Neural cell (in vitro differentiated cells): Measurements from ENCODE around the gene DNM2. TPM values are rescaled to one million over a fixed set of nuclear protein-coding genes. Genes with fewer than 3 reads are reported as not detected.

Source experiments
- H2AFZ ChIP-seq: fragments of 200-600, 300-800 bp; sonication (generic), shearing (Covaris generic); 2 replicates; pipeline ENCODE4 v1.6.0; 2014; ENCODE audit warnings: low read depth, mild to moderate bottlenecking, antibody characterized with exemption, low read length, moderate library complexity
- H3F3A ChIP-seq: fragments of 200-600 bp; shearing (Covaris generic); 2 replicates; pipeline ENCODE4 v1.6.1; 2016; ENCODE audit warnings: mild to moderate bottlenecking, moderate library complexity, mixed read lengths, antibody characterized with exemption, low read length; ENCODE audit not compliant: insufficient read depth, poor library complexity, severe bottlenecking
- H3K27ac ChIP-seq: fragments of 200-600, 300-800 bp; sonication (generic), shearing (Covaris generic); 2 replicates; pipeline ENCODE4 v1.5.1; 2014; ENCODE audit warnings: mild to moderate bottlenecking, low read length, moderate library complexity
- H3K27me3 ChIP-seq: fragments of 300-800, 200-600 bp; sonication (generic), shearing (Covaris generic); 2 replicates; pipeline ENCODE4 v1.6.0; 2014; ENCODE audit warnings: mild to moderate bottlenecking, low read depth, low read length, moderate library complexity; ENCODE audit not compliant: insufficient read depth
- H3K36me3 ChIP-seq: fragments of 300-800, 200-600 bp; sonication (generic), shearing (Covaris generic); 2 replicates; pipeline ENCODE4 v1.5.1; 2014; ENCODE audit warnings: mild to moderate bottlenecking, antibody characterized with exemption, low read length, moderate library complexity; ENCODE audit not compliant: insufficient read depth
- H3K4me2 ChIP-seq: fragments of 300-800, 200-600 bp; sonication (generic), shearing (Covaris generic); 2 replicates; pipeline ENCODE4 v1.6.0; 2014; ENCODE audit warnings: mild to moderate bottlenecking, low read length
- H3K4me3 ChIP-seq: fragments of 300-800, 200-600 bp; sonication (generic), shearing (Covaris generic); 2 replicates; pipeline ENCODE4 v1.5.1; 2014; ENCODE audit warnings: mild to moderate bottlenecking, low read length, moderate library complexity
- H3K79me2 ChIP-seq: fragments of 200-600 bp; shearing (Covaris generic); replicated peaks from 2 replicates; pipeline ENCODE4 v1.6.0; 2014; ENCODE audit warnings: mild to moderate bottlenecking, low read length, moderate library complexity; ENCODE audit not compliant: insufficient read depth
- H3K9ac ChIP-seq: fragments of 300-800, 200-600 bp; sonication (generic), shearing (Covaris generic); 2 replicates; pipeline ENCODE4 v1.6.1; 2016; ENCODE audit warnings: mild to moderate bottlenecking, low read length, mixed read lengths
- H3K9me2 ChIP-seq: fragments of 200-600 bp; shearing (Covaris generic); 2 replicates; pipeline ENCODE4 v1.6.1; 2016; ENCODE audit warnings: mild to moderate bottlenecking, low read length, mixed read lengths; ENCODE audit not compliant: insufficient read depth
- H3K9me3 ChIP-seq: fragments of 200-600, 300-800 bp; sonication (generic), shearing (Covaris generic); 2 replicates; pipeline ENCODE4 v1.6.1; 2016; ENCODE audit warnings: mild to moderate bottlenecking, mixed run types, low read length, moderate library complexity, mixed read lengths
- H4K20me1 ChIP-seq: fragments of 200-600 bp; shearing (Covaris generic); 2 replicates; pipeline ENCODE4 v1.6.1; 2016; ENCODE audit warnings: mild to moderate bottlenecking, mixed run types; ENCODE audit not compliant: insufficient read depth
- EP300 ChIP-seq: fragments of 450-650 bp; conservative IDR thresholded peaks from 2 replicates; pipeline ENCODE4 v1.6.1; 2014; ENCODE audit warnings: antibody characterized with exemption, mild to moderate bottlenecking, moderate library complexity; ENCODE audit not compliant: poor library complexity, severe bottlenecking
- EZH2 ChIP-seq: fragments of 200-600, 300-800 bp; shearing (Covaris generic), sonication (generic); IDR thresholded peaks from 2 replicates; pipeline ENCODE4 v1.6.1; 2014; ENCODE audit warnings: antibody characterized with exemption, low read length, borderline replicate concordance, mild to moderate bottlenecking; ENCODE audit not compliant: insufficient read depth, poor library complexity, severe bottlenecking
- POLR2AphosphoS5 ChIP-seq: IDR thresholded peaks from 2 replicates; pipeline ENCODE4 v1.6.1; 2012
- SMC3 ChIP-seq: fragments of 450-650 bp; conservative IDR thresholded peaks from 2 replicates; pipeline ENCODE4 v1.6.1; 2014; ENCODE audit warnings: antibody characterized with exemption, mild to moderate bottlenecking, moderate library complexity; ENCODE audit not compliant: poor library complexity
- TAF1 ChIP-seq: IDR thresholded peaks from 2 replicates; pipeline ENCODE4 v1.6.1; 2012; ENCODE audit warnings: low read depth
- polyA plus RNA-seq: library from polyadenylated mRNA; depleted of rRNA; stranded (reverse); fragments of >200 nt; gene quantifications from 2 replicates; pipeline ENCODE4 v1.2.3, GENCODE V29; 2014
- TF ChIP-seq, protein P1 (sequence below): fragments of 450-650 bp; IDR thresholded peaks from 2 replicates; pipeline ENCODE4 v1.5.1; 2014; ENCODE audit warnings: antibody characterized with exemption, mild to moderate bottlenecking, moderate library complexity; ENCODE audit not compliant: poor library complexity, severe bottlenecking
- TF ChIP-seq, protein P2 (sequence below): IDR thresholded peaks from 2 replicates; pipeline ENCODE4 v1.6.1; 2012; ENCODE audit warnings: borderline replicate concordance

DNM2 gene
- polyA plus RNA-seq, 1 donor from 2014 or later: 31.4 TPM

GRCh38 chr19:10871711-10872545 lies 154.0 kb downstream of the DNM2 start:
- TF ChIP-seq TAF1 (no peak), POLR2AphosphoS5 (no peak), EP300 (no peak), SMC3 (no peak)
- TF ChIP-seq, protein P1, sequence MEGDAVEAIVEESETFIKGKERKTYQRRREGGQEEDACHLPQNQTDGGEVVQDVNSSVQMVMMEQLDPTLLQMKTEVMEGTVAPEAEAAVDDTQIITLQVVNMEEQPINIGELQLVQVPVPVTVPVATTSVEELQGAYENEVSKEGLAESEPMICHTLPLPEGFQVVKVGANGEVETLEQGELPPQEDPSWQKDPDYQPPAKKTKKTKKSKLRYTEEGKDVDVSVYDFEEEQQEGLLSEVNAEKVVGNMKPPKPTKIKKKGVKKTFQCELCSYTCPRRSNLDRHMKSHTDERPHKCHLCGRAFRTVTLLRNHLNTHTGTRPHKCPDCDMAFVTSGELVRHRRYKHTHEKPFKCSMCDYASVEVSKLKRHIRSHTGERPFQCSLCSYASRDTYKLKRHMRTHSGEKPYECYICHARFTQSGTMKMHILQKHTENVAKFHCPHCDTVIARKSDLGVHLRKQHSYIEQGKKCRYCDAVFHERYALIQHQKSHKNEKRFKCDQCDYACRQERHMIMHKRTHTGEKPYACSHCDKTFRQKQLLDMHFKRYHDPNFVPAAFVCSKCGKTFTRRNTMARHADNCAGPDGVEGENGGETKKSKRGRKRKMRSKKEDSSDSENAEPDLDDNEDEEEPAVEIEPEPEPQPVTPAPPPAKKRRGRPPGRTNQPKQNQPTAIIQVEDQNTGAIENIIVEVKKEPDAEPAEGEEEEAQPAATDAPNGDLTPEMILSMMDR: peak; percentile 55
- Histone ChIP-seq H2AFZ (peak overlapping the region; percentile 60), H3K79me2 (peaks cover 44% of the 10 kb centered on the region), H3K4me2 (peak overlapping the region; percentile 71), H3K9me2 (no peaks in the 10 kb centered on the region), H3K9me3 (no peaks in the 10 kb centered on the region), H3K27me3 (no peaks in the 10 kb centered on the region), H3K36me3 (no peaks in the 10 kb centered on the region), H3F3A (no peaks in the 10 kb centered on the region), H3K27ac (peak overlapping the region; percentile 89), H3K9ac (peak overlapping the region; percentile 90), H3K4me3 (peak overlapping the region; percentile 90), H4K20me1 (no peaks in the 10 kb centered on the region)

DNA sequence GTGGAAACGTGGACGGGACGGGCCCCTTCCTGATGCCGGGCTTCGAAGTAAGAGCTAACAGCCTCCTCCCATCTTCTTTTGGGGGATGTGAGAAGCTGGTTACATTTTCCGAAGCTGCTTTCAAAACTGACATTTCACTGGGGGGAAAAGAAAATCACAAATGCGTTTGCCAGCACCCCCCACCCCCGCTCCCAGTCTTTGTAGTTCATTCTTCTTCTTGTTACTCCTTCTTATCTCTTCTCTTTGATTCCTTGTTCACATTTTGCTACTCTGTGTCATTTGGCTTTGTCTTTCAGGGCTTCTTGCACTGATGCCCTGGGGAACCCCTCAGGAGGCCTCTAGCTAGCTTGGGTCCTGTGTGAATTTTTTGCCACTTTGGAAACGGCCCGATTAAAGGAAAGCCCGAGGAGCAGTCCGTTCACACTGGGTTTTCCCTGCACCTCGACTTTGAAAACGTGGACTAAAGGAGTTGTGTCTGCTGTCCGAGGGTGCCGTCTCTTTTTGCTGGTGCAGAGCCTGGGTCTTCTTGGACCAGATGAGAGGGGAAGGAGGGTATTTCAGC lies 154.7 kb downstream of the DNM2 start:
- no peaks in the 10 kb centered on the region for H3K27me3 ChIP-seq
- peak overlapping the region; percentile 90 for H3K4me3 ChIP-seq
- H3F3A ChIP-seq: no peaks in the 10 kb centered on the region
- peak overlapping the region; percentile 90 for H3K9ac ChIP-seq
- no peaks in the 10 kb centered on the region for H3K36me3 ChIP-seq
- no peaks in the 10 kb centered on the region for H3K9me2 ChIP-seq
- peaks cover 48% of the 10 kb centered on the region for H3K79me2 ChIP-seq
- peak overlapping the region; percentile 89 for H3K27ac ChIP-seq
- no peaks in the 10 kb centered on the region for H4K20me1 ChIP-seq
- no peak overlapping the region for H2AFZ ChIP-seq
- TF ChIP-seq, protein P1: peak; percentile 6
- TF ChIP-seq SMC3 (no peak), TAF1 (no peak), POLR2AphosphoS5 (no peak), EZH2 (no peak)
- TF ChIP-seq, protein P2, sequence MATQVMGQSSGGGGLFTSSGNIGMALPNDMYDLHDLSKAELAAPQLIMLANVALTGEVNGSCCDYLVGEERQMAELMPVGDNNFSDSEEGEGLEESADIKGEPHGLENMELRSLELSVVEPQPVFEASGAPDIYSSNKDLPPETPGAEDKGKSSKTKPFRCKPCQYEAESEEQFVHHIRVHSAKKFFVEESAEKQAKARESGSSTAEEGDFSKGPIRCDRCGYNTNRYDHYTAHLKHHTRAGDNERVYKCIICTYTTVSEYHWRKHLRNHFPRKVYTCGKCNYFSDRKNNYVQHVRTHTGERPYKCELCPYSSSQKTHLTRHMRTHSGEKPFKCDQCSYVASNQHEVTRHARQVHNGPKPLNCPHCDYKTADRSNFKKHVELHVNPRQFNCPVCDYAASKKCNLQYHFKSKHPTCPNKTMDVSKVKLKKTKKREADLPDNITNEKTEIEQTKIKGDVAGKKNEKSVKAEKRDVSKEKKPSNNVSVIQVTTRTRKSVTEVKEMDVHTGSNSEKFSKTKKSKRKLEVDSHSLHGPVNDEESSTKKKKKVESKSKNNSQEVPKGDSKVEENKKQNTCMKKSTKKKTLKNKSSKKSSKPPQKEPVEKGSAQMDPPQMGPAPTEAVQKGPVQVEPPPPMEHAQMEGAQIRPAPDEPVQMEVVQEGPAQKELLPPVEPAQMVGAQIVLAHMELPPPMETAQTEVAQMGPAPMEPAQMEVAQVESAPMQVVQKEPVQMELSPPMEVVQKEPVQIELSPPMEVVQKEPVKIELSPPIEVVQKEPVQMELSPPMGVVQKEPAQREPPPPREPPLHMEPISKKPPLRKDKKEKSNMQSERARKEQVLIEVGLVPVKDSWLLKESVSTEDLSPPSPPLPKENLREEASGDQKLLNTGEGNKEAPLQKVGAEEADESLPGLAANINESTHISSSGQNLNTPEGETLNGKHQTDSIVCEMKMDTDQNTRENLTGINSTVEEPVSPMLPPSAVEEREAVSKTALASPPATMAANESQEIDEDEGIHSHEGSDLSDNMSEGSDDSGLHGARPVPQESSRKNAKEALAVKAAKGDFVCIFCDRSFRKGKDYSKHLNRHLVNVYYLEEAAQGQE: no peak
- no peaks in the 10 kb centered on the region for H3K9me3 ChIP-seq
- H3K4me2 ChIP-seq: peak overlapping the region; percentile 71
